Type B pancreatic cell (in vitro differentiated cells): ENCODE results near the gene OMA1. TPM values are rescaled to one million over a fixed set of nuclear protein-coding genes. Genes with fewer than 3 reads are reported as not detected.
A peak's percentile ranks its signal among the peaks of the same experiment; 100 is the strongest.

Source experiments
- DNase-seq: peaks from one replicate; pipeline ENCODE4 v3.0.0; 2021; ENCODE audit warnings: mixed read lengths; ENCODE audit not compliant: unreplicated experiment; ENCODE audit errors: extremely low spot score
- H3K27ac Mint-ChIP-seq: 2 replicates; pipeline ENCODE4 v1.8.0; 2021; ENCODE audit warnings: mild to moderate bottlenecking, mixed read lengths
- H3K27me3 Mint-ChIP-seq: 2 replicates; pipeline ENCODE4 v1.8.0; 2021; ENCODE audit warnings: mixed read lengths
- H3K36me3 Mint-ChIP-seq: 2 replicates; pipeline ENCODE4 v1.8.0; 2021; ENCODE audit warnings: mixed read lengths
- H3K4me1 Mint-ChIP-seq: one replicate; pipeline ENCODE4 v1.8.0; 2021; ENCODE audit warnings: mixed read lengths; ENCODE audit not compliant: unreplicated experiment
- H3K4me3 Mint-ChIP-seq: 2 replicates; pipeline ENCODE4 v1.8.0; 2021; ENCODE audit warnings: mild to moderate bottlenecking, mixed read lengths
- H3K9me3 Mint-ChIP-seq: 2 replicates; pipeline ENCODE4 v1.8.0; 2021; ENCODE audit warnings: mixed read lengths
- CTCF ChIP-seq: fragments of 200-600 bp; sonication (generic); conservative IDR thresholded peaks from 2 replicates; pipeline ENCODE4 v1.5.0; 2021; ENCODE audit warnings: antibody characterized with exemption, mild to moderate bottlenecking
- total RNA-seq: library from RNA; stranded (reverse); gene quantifications from 2 replicates; pipeline ENCODE4 v1.2.1, GENCODE V29; 2021; ENCODE audit warnings: low replicate concordance

The OMA1 gene
- total RNA-seq, 1 donor from 2014 or later = 22.4 TPM

DNA sequence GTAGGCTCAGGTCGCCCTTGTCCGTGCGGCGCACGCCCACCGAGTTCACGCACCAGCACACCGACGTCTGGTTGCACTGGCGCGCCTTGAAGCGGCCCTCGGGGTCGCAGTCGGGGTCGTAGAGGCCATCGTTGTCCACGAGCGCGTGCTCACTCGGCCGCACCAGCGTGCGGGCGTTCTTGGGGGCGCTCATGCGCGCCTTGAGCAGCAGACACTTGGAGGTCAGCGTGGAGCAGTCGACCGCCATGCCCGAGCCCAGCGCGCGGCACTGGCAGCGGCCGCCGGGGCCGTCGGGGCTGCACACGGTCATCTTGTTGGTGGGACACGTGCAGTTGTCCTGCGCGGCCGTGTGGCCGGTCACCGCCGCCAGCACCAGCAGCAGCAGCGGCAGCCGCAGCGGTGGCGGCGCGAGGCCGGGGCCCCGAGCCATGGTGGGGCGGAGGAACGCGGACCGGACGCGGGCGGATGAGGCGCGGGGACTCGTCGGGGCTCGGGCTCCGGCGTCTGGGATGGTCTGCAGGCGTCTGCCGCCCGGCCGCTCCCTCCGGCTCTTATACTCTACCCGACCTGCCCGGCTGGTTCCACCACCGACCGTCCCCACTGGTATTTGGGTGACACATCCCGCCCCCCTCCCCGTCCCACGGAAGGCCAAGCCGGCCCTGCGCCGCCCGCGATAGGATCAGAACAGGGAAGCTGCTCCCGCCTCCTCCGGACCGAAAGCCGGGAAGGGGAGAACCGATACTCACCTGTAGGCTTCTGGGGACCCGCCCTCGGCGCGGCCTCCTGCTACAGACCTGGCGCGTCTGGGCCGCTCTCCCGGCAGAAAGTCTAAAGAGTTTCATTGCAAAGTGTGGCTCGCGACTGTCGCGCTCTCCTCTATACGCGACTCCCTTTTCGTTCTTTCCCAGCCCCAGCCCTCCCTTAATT is 30.5 kb upstream of the OMA1 start, which contains the start of gene TACSTD2:
TSS of gene TACSTD2 (minus strand) at position 526 of the 927 bp plus-strand sequence. CDS start at position 430, 96 bp downstream.
- H3K36me3 Mint-ChIP-seq = peaks cover 8% of the 10 kb centered on the region
- H3K27ac Mint-ChIP-seq = peak within 1 kb of the TSS; percentile 95
- peak; percentile 79 for DNase-seq

GRCh38 chr1:58576325-58576726 is 29.8 kb upstream of the OMA1 start:
- H3K4me3 Mint-ChIP-seq = peak overlapping the region; percentile 28
- peaks cover 42% of the 10 kb centered on the region for H3K4me1 Mint-ChIP-seq
- H3K9me3 Mint-ChIP-seq = peaks cover 5% of the 10 kb centered on the region
- DNase-seq = no peak
- peaks cover 8% of the 10 kb centered on the region for H3K36me3 Mint-ChIP-seq
- TF ChIP-seq CTCF = no peak
- H3K27me3 Mint-ChIP-seq = peaks cover 24% of the 10 kb centered on the region
- H3K27ac Mint-ChIP-seq = peak overlapping the region; percentile 28

More for the DNA sequence above, 30.5 kb upstream of the OMA1 start, which contains the start of gene TACSTD2:
- H3K4me1 Mint-ChIP-seq = peaks cover 36% of the 10 kb centered on the region
- peak within 1 kb of the TSS; percentile 81 for H3K4me3 Mint-ChIP-seq
- peaks cover 5% of the 10 kb centered on the region for H3K9me3 Mint-ChIP-seq
- no peak for TF ChIP-seq CTCF
- H3K27me3 Mint-ChIP-seq = peaks cover 24% of the 10 kb centered on the region

DNA sequence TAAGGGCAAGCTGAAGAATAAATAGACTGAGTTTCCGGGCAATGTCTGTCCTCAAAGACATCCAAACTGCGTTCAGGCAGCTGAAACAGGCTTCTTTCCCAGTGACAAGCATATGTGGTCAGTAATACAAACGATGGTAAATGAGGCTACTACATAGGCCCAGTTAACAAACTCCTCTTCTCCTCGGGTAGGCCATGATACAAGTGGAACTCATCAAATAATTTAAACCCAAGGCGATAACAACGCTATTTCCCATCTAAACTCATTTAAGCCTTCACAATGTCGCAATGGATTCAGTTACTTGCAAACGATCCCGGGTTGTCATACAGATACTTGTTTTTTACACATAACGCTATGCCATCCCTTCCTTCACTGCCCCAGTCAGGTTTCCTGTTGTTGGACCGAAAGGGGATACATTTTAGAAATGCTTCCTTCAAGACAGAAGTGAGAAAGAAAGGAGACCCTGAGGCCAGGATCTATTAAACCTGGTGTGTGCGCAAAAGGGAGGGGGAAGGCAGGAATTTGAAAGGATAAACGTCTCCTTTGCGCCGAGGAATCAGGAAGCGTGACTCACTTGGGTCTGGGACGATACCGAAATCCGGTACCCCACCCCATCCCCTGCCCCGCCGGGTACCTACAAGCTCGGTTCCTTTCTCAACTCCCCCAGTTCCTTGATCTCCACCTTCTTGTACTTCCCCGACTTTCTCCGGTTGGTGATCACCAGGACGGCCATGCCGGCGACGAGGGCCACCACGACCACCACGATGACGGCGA is 29.2 kb upstream of the OMA1 start:
- H3K27me3 Mint-ChIP-seq = peaks cover 24% of the 10 kb centered on the region
- H3K4me1 Mint-ChIP-seq = peaks cover 43% of the 10 kb centered on the region
- H3K9me3 Mint-ChIP-seq = peaks cover 5% of the 10 kb centered on the region
- H3K4me3 Mint-ChIP-seq = peak overlapping the region; percentile 65
- H3K36me3 Mint-ChIP-seq = peaks cover 8% of the 10 kb centered on the region
- H3K27ac Mint-ChIP-seq = peak overlapping the region; percentile 28
- TF ChIP-seq CTCF = no peak
- no peak for DNase-seq

GRCh38 chr1:58574816-58575215 is 28.3 kb upstream of the OMA1 start:
- peaks cover 8% of the 10 kb centered on the region for H3K36me3 Mint-ChIP-seq
- DNase-seq = no peak
- peak overlapping the region; percentile 65 for H3K4me3 Mint-ChIP-seq
- H3K9me3 Mint-ChIP-seq = peaks cover 5% of the 10 kb centered on the region
- TF ChIP-seq CTCF = no peak
- peaks cover 24% of the 10 kb centered on the region for H3K27me3 Mint-ChIP-seq
- peaks cover 43% of the 10 kb centered on the region for H3K4me1 Mint-ChIP-seq
- H3K27ac Mint-ChIP-seq = peak overlapping the region; percentile 28

- H3K9me3 Mint-ChIP-seq = peaks cover 5% of the 10 kb centered on the region
- peak overlapping the region; percentile 81 for H3K4me3 Mint-ChIP-seq
Measured at GRCh38 chr1:58573705-58574591, 27.4 kb upstream of the OMA1 start.

More at GRCh38 chr1:58573705-58574591, 27.4 kb upstream of the OMA1 start:
- Mint-ChIP-seq H3K36me3 (peaks cover 8% of the 10 kb centered on the region), H3K27ac (peak overlapping the region; percentile 99), H3K27me3 (peaks cover 21% of the 10 kb centered on the region), H3K4me1 (peaks cover 43% of the 10 kb centered on the region)
- DNase-seq = no peak
- no peak for TF ChIP-seq CTCF
